H9 (cell line): ENCODE results near the gene TMTC1. TPM values are rescaled to one million over a fixed set of nuclear protein-coding genes. Genes with fewer than 3 reads are reported as not detected.
A peak's percentile ranks its signal among the peaks of the same experiment; 100 is the strongest.

Experiments used
- DNase-seq: peaks from one replicate; pipeline ENCODE4 v3.0.0-alpha.2; 2017
- H2AFZ ChIP-seq: one replicate; pipeline ENCODE4 v1.6.1; 2013; ENCODE audit warnings: mild to moderate bottlenecking, low read length, control low read depth, moderate library complexity
- H2AK5ac ChIP-seq: 2 replicates; pipeline ENCODE4 v1.6.1; 2013; ENCODE audit warnings: low read length, control low read depth, mixed read lengths; ENCODE audit not compliant: insufficient read length
- H2BK120ac ChIP-seq: one replicate; pipeline ENCODE4 v1.6.1; 2013; ENCODE audit warnings: low read depth, mild to moderate bottlenecking, low read length, control low read depth, inconsistent platforms; ENCODE audit not compliant: poor library complexity, severe bottlenecking
- H2BK12ac ChIP-seq: 2 replicates; pipeline ENCODE4 v1.6.1; 2013; ENCODE audit warnings: low read length, control low read depth, mixed read lengths, low read depth; ENCODE audit not compliant: insufficient read length
- H2BK15ac ChIP-seq: 2 replicates; pipeline ENCODE4 v1.6.1; 2013; ENCODE audit warnings: low read depth, low read length, control low read depth
- H2BK20ac ChIP-seq: one replicate; pipeline ENCODE4 v1.6.1; 2013; ENCODE audit warnings: low read depth, mild to moderate bottlenecking, low read length, control low read depth, inconsistent platforms; ENCODE audit not compliant: poor library complexity, severe bottlenecking
- H2BK5ac ChIP-seq: 2 replicates; pipeline ENCODE4 v1.6.1; 2013; ENCODE audit warnings: low read length, control low read depth, mixed read lengths; ENCODE audit not compliant: insufficient read length
- H3K14ac ChIP-seq: 2 replicates; pipeline ENCODE4 v1.6.1; 2013; ENCODE audit warnings: low read length, control low read depth; ENCODE audit not compliant: insufficient read depth
- H3K18ac ChIP-seq: 2 replicates; pipeline ENCODE4 v1.6.1; 2013; ENCODE audit warnings: low read depth, mild to moderate bottlenecking, mixed read lengths, low read length, control low read depth; ENCODE audit not compliant: insufficient read length
- H3K23ac ChIP-seq: 2 replicates; pipeline ENCODE4 v1.6.1; 2013; ENCODE audit warnings: low read length, control low read depth, mixed read lengths, low read depth; ENCODE audit not compliant: insufficient read length
- H3K23me2 ChIP-seq: 2 replicates; pipeline ENCODE4 v1.6.1; 2013; ENCODE audit warnings: low read depth, mild to moderate bottlenecking, mixed read lengths, low read length, control low read depth; ENCODE audit not compliant: insufficient read length, poor library complexity, severe bottlenecking
- H3K27ac ChIP-seq: 2 replicates; pipeline ENCODE4 v1.5.1; 2013; ENCODE audit warnings: low read length, control low read depth, mixed read lengths, low read depth; ENCODE audit not compliant: insufficient read length
- H3K27me3 ChIP-seq: 2 replicates; pipeline ENCODE4 v1.6.1; 2013; ENCODE audit warnings: low read length, control low read depth, inconsistent platforms; ENCODE audit not compliant: insufficient read depth
- H3K4ac ChIP-seq: 2 replicates; pipeline ENCODE4 v1.6.1; 2013; ENCODE audit warnings: low read depth, mild to moderate bottlenecking, control low read depth, inconsistent platforms, low read length, moderate library complexity
- H3K4me1 ChIP-seq: 2 replicates; pipeline ENCODE4 v1.6.1; 2013; ENCODE audit warnings: low read length, control low read depth, inconsistent platforms; ENCODE audit not compliant: insufficient read depth
- H3K4me2 ChIP-seq: 2 replicates; pipeline ENCODE4 v1.6.1; 2013; ENCODE audit warnings: low read length, control low read depth, mixed read lengths; ENCODE audit not compliant: insufficient read length, insufficient read depth
- H3K56ac ChIP-seq: 2 replicates; pipeline ENCODE4 v1.6.1; 2013; ENCODE audit warnings: low read depth, mild to moderate bottlenecking, mixed read lengths, low read length, control low read depth; ENCODE audit not compliant: insufficient read length
- H3K79me1 ChIP-seq: 2 replicates; pipeline ENCODE4 v1.6.1; 2013; ENCODE audit warnings: low read depth, mild to moderate bottlenecking, moderate library complexity, low read length, control low read depth, inconsistent platforms; ENCODE audit not compliant: insufficient read depth, poor library complexity, severe bottlenecking
- H3K79me2 ChIP-seq: 2 replicates; pipeline ENCODE4 v1.6.1; 2013; ENCODE audit warnings: low read length, control low read depth, inconsistent platforms; ENCODE audit not compliant: insufficient read depth
- H3K9ac ChIP-seq: 2 replicates; pipeline ENCODE4 v1.6.1; 2013; ENCODE audit warnings: low read length, control low read depth, mixed read lengths; ENCODE audit not compliant: insufficient read length; ENCODE audit errors: extremely low read depth
- H3K9me3 ChIP-seq: one replicate; pipeline ENCODE4 v1.6.1; 2013; ENCODE audit warnings: low read depth, low read length, inconsistent platforms; ENCODE audit not compliant: control insufficient read depth
- H3T11ph ChIP-seq: one replicate; pipeline ENCODE4 v1.6.1; 2013; ENCODE audit warnings: mild to moderate bottlenecking, low read length, control low read depth, inconsistent platforms
- H4K20me1 ChIP-seq: one replicate; pipeline ENCODE4 v1.6.1; 2013; ENCODE audit not compliant: control insufficient read depth, insufficient read length, insufficient read depth
- H4K5ac ChIP-seq: 2 replicates; pipeline ENCODE4 v1.6.1; 2013; ENCODE audit warnings: low read depth, mild to moderate bottlenecking, mixed read lengths, low read length, control low read depth; ENCODE audit not compliant: insufficient read length
- H4K8ac ChIP-seq: replicated peaks from 2 replicates; pipeline ENCODE4 v1.6.1; 2013; ENCODE audit warnings: low read length, control low read depth, mixed read lengths, low read depth; ENCODE audit not compliant: insufficient read length
- H4K91ac ChIP-seq: 2 replicates; pipeline ENCODE4 v1.6.1; 2013; ENCODE audit warnings: low read depth, mild to moderate bottlenecking, moderate library complexity, mixed read lengths, low read length, control low read depth; ENCODE audit not compliant: insufficient read length
- H3K27ac Mint-ChIP-seq, 3 experiments: 2 replicates in 2 of 3; 3 replicates in 1 of 3; pipeline ENCODE4 v1.8.0; 2020 to 2021; ENCODE audit warnings: mixed read lengths in 3 of 3, mild to moderate bottlenecking in 1 of 3, moderate library complexity in 1 of 3
- H3K27me3 Mint-ChIP-seq: 2 replicates; pipeline ENCODE4 v1.8.0; 2021; ENCODE audit warnings: low read depth, mild to moderate bottlenecking, moderate library complexity, mixed read lengths
- H3K36me3 Mint-ChIP-seq, 3 experiments: 2 replicates in 2 of 3; 3 replicates in 1 of 3; pipeline ENCODE4 v1.8.0; 2020 to 2021; ENCODE audit warnings: low read depth in 3 of 3, mixed read lengths in 3 of 3; ENCODE audit not compliant: insufficient read depth in 1 of 3
- H3K4me1 Mint-ChIP-seq, 2 experiments: 2 replicates each; pipeline ENCODE4 v1.8.0; 2020; ENCODE audit warnings: mixed read lengths in 2 of 2
- H3K4me3 Mint-ChIP-seq, 2 experiments: 2 replicates in 1 of 2; 3 replicates in 1 of 2; pipeline ENCODE4 v1.8.0; 2020 to 2021; ENCODE audit warnings: mild to moderate bottlenecking in 2 of 2, mixed read lengths in 2 of 2, moderate library complexity in 1 of 2
- H3K9me3 Mint-ChIP-seq, 2 experiments: 2 replicates in 1 of 2; 3 replicates in 1 of 2; pipeline ENCODE4 v1.8.0; 2020; ENCODE audit warnings: mild to moderate bottlenecking in 2 of 2, mixed read lengths in 2 of 2, moderate library complexity in 1 of 2
- WGBS: extraction: QIAGEN DNeasy Blood & Tissue Kit; methylation state at CpG from one replicate; pipeline ENCODE4 v1.1.7; 2013; ENCODE audit warnings: missing lambda C conversion rate, low lambda C conversion rate, mixed read lengths; ENCODE audit not compliant: insufficient read length; ENCODE audit errors: extremely low coverage; 5-methylcytosine and 5-hydroxymethylcytosine counted together
- total RNA-seq: library from RNA; stranded (reverse); gene quantifications from 2 replicates; pipeline ENCODE4 v1.2.1, GENCODE V29; 2021
- TF ChIP-seq, protein P1 (sequence below): fragments of 200-600 bp; sonication (generic); conservative IDR thresholded peaks from 3 replicates; pipeline ENCODE4 v1.8.0; 2021; ENCODE audit warnings: antibody characterized with exemption, mild to moderate bottlenecking

TMTC1 gene
- total RNA-seq, 1 experiment from 2014 or later: 16.1 TPM

DNA sequence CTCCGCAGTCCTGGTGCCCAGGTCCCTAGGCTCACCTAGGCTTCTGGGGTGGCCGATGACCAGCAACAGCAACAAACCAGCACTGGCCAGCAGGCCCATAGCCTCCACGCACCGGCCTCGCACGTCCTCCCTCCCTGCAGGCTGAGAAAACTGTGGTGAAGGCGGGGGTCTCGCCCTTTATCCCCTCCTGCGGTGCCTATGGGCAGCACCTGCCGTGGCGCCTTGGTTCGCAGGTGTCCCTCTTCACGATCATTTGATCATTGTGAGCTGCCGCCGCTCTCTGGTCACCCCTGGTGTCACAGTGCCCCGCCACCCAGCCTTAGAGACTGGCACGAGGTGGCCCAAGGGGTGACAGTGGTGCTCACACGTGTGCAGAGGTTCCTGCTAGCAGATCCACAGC, 286.2 kb downstream of the TMTC1 start, which contains the start of gene OVCH1:
OVCH1 (minus strand) TSS at position 99 of the 400 bp plus-strand sequence; CDS start at position 99, 0 bp downstream.
- H3K27me3 Mint-ChIP-seq: no peaks in the 10 kb centered on the region
- no peak within 1 kb of the TSS for H4K91ac ChIP-seq

More for the DNA sequence above, 286.2 kb downstream of the TMTC1 start, which contains the start of gene OVCH1:
- Histone ChIP-seq H3K27me3 (no peaks in the 10 kb centered on the region), H4K5ac (no peak within 1 kb of the TSS), H3K56ac (no peak within 1 kb of the TSS), H4K8ac (no peak within 1 kb of the TSS), H2BK120ac (no peak within 1 kb of the TSS), H3K4me1 (no peaks in the 10 kb centered on the region), H3K9ac (no peak within 1 kb of the TSS), H3K27ac (no peak within 1 kb of the TSS), H3K4ac (no peak within 1 kb of the TSS), H2BK12ac (no peak within 1 kb of the TSS), H2BK20ac (no peak within 1 kb of the TSS), H2BK15ac (no peak within 1 kb of the TSS), H3K23me2 (no peaks in the 10 kb centered on the region), H3K18ac (no peak within 1 kb of the TSS), H2AK5ac (no peak within 1 kb of the TSS), H4K20me1 (no peaks in the 10 kb centered on the region), H3K14ac (no peak within 1 kb of the TSS), H3K79me2 (no peaks in the 10 kb centered on the region), H2BK5ac (no peak within 1 kb of the TSS), H3K23ac (no peak within 1 kb of the TSS), H2AFZ (no peak within 1 kb of the TSS), H3K4me2 (no peak within 1 kb of the TSS), H3K9me3 (no peaks in the 10 kb centered on the region), H3K79me1 (no peaks in the 10 kb centered on the region), H3T11ph (no peak within 1 kb of the TSS)
- Mint-ChIP-seq H3K27ac (peak within 1 kb of the TSS in 1 of 3 experiments; percentile 30; a peak in 4 of 7 replicates), H3K4me1 (no peaks in the 10 kb centered on the region), H3K9me3 (no peaks in the 10 kb centered on the region), H3K4me3 (no peak within 1 kb of the TSS), H3K36me3 (no peaks in the 10 kb centered on the region; a peak in 1 of 7 replicates)
- TF ChIP-seq, protein P1, sequence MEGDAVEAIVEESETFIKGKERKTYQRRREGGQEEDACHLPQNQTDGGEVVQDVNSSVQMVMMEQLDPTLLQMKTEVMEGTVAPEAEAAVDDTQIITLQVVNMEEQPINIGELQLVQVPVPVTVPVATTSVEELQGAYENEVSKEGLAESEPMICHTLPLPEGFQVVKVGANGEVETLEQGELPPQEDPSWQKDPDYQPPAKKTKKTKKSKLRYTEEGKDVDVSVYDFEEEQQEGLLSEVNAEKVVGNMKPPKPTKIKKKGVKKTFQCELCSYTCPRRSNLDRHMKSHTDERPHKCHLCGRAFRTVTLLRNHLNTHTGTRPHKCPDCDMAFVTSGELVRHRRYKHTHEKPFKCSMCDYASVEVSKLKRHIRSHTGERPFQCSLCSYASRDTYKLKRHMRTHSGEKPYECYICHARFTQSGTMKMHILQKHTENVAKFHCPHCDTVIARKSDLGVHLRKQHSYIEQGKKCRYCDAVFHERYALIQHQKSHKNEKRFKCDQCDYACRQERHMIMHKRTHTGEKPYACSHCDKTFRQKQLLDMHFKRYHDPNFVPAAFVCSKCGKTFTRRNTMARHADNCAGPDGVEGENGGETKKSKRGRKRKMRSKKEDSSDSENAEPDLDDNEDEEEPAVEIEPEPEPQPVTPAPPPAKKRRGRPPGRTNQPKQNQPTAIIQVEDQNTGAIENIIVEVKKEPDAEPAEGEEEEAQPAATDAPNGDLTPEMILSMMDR: no peak
- no CpG with 5 or more reads among the region's 18 CpGs for WGBS
- DNase-seq: no peak
